DOHH2 (cell line): ENCODE data around the gene EPHA10.
"Not testable (repeated sequence)": the region's sequence is repeated elsewhere in the genome, so short reads cannot be mapped to it uniquely, and the experiment has no call there.

Source experiments
- CTCF ChIP-seq: fragments of 200-600 bp; sonication (generic); IDR thresholded peaks from one replicate; pipeline ENCODE4 v1.5.1; 2014; ENCODE audit warnings: antibody characterized with exemption, mild to moderate bottlenecking, low read depth, low read length; ENCODE audit not compliant: poor library complexity, severe bottlenecking
- EZH2phosphoT487 ChIP-seq: fragments of 200-600 bp; sonication (generic); IDR thresholded peaks from 2 replicates; pipeline ENCODE4 v1.6.1; 2017; ENCODE audit warnings: borderline replicate concordance, mild to moderate bottlenecking, antibody characterized with exemption, low read length, moderate library complexity, mixed read lengths

GRCh38 chr1:37684182-37684581, 80.7 kb downstream of the EPHA10 start:
- not testable (repeated sequence) for TF ChIP-seq CTCF, EZH2phosphoT487
